GM12878 (cell line): ENCODE data around the gene MAGIX. TPM values are rescaled to one million over a fixed set of nuclear protein-coding genes. Genes with fewer than 3 reads are reported as not detected.

Experiments
- BCLAF1 ChIP-seq: fragments of 450-650 bp; IDR thresholded peaks from 2 replicates; pipeline ENCODE4 v1.6.1; 2017; ENCODE audit warnings: antibody characterized with exemption, mild to moderate bottlenecking, moderate library complexity
- BRCA1 ChIP-seq: IDR thresholded peaks from 2 replicates; pipeline ENCODE4 v1.6.1; 2011; ENCODE audit warnings: low read depth, low read length, improper control_type of control experiment
- CBX5 ChIP-seq: sonication (generic); IDR thresholded peaks from 2 replicates; pipeline ENCODE4 v1.6.1; 2016; ENCODE audit warnings: low read depth, moderate library complexity, mild to moderate bottlenecking, inconsistent platforms
- CHD4 ChIP-seq: fragments of 200-600 bp; sonication (generic); IDR thresholded peaks from 2 replicates; pipeline ENCODE4 v1.6.1; 2016; ENCODE audit warnings: mild to moderate bottlenecking
- CREB1 ChIP-seq: IDR thresholded peaks from 2 replicates; pipeline ENCODE4 v1.6.1; 2012; ENCODE audit warnings: low read depth, mild to moderate bottlenecking, inconsistent platforms
- CREM ChIP-seq: IDR thresholded peaks from 2 replicates; pipeline ENCODE4 v1.6.1; 2014; ENCODE audit warnings: antibody characterized with exemption, low read depth
- CTCF ChIP-seq, 3 experiments: IDR thresholded peaks in 2 of 3; conservative IDR thresholded peaks in 1 of 3; 2 replicates each; pipeline ENCODE4 v1.5.1; 2011; ENCODE audit warnings: low read depth in 3 of 3, low read length in 3 of 3, mild to moderate bottlenecking in 3 of 3, control low read depth in 2 of 3, moderate library complexity in 2 of 3, inconsistent platforms in 1 of 3, mixed read lengths in 1 of 3; ENCODE audit not compliant: control insufficient read depth in 2 of 3, insufficient read depth in 1 of 3; ENCODE audit errors: extremely low read depth in 1 of 3
- ESRRA ChIP-seq: IDR thresholded peaks from 2 replicates; pipeline ENCODE4 v1.6.1; 2012; ENCODE audit warnings: mild to moderate bottlenecking, low read length, improper control_type of control experiment
- FOS ChIP-seq: IDR thresholded peaks from 3 replicates; pipeline ENCODE4 v1.6.1; 2011; ENCODE audit warnings: borderline replicate concordance; ENCODE audit not compliant: insufficient read length; ENCODE audit errors: extremely low read depth
- HDAC2 ChIP-seq: fragments of 200-600 bp; sonication (generic); IDR thresholded peaks from 2 replicates; pipeline ENCODE4 v1.6.1; 2017
- JUND ChIP-seq: IDR thresholded peaks from 2 replicates; pipeline ENCODE4 v1.6.1; 2012; ENCODE audit warnings: low read depth, mild to moderate bottlenecking, low read length, improper control_type of control experiment, moderate library complexity
- MXI1 ChIP-seq: fragments of 150-350 bp; IDR thresholded peaks from 2 replicates; pipeline ENCODE4 v1.6.1; 2011; ENCODE audit warnings: low read depth, mild to moderate bottlenecking, inconsistent platforms, low read length, improper control_type of control experiment
- NBN ChIP-seq: fragments of 450-650 bp; IDR thresholded peaks from 2 replicates; pipeline ENCODE4 v1.6.1; 2016
- NFXL1 ChIP-seq: fragments of 450-650 bp; IDR thresholded peaks from 2 replicates; pipeline ENCODE4 v1.6.1; 2017; ENCODE audit warnings: antibody characterized with exemption, mild to moderate bottlenecking, borderline replicate concordance
- NKRF ChIP-seq: fragments of 450-650 bp; conservative IDR thresholded peaks from 2 replicates; pipeline ENCODE4 v1.6.1; 2017; ENCODE audit warnings: mild to moderate bottlenecking, moderate library complexity
- PAX5 ChIP-seq: IDR thresholded peaks from 2 replicates; pipeline ENCODE4 v1.6.1; 2011; ENCODE audit warnings: low read depth, low read length, borderline replicate concordance
- PKNOX1 ChIP-seq: fragments of 450-650 bp; IDR thresholded peaks from 2 replicates; pipeline ENCODE4 v1.6.1; 2016; ENCODE audit warnings: mild to moderate bottlenecking
- RB1 ChIP-seq: fragments of 450-650 bp; formaldehyde crosslinking; IDR thresholded peaks from 2 replicates; pipeline ENCODE4 v1.6.1; 2017; ENCODE audit warnings: mild to moderate bottlenecking, borderline replicate concordance
- SMAD1 ChIP-seq: fragments of 450-650 bp; IDR thresholded peaks from 2 replicates; pipeline ENCODE4 v1.6.1; 2018; ENCODE audit warnings: mild to moderate bottlenecking, low read depth; ENCODE audit not compliant: partially characterized antibody
- SP1 ChIP-seq: IDR thresholded peaks from one replicate; pipeline ENCODE4 v1.6.1; 2011; ENCODE audit warnings: low read depth, low read length
- STAT1 ChIP-seq: fragments of 450-650 bp; conservative IDR thresholded peaks from 2 replicates; pipeline ENCODE4 v1.6.1; 2014; ENCODE audit warnings: antibody characterized with exemption, mild to moderate bottlenecking
- TCF3 ChIP-seq: IDR thresholded peaks from 2 replicates; pipeline ENCODE4 v1.6.1; 2012; ENCODE audit warnings: low read depth, mild to moderate bottlenecking, low read length, borderline replicate concordance; ENCODE audit not compliant: insufficient read depth
- ZNF274 ChIP-seq: IDR thresholded peaks from one replicate; pipeline ENCODE4 v1.8.0; 2011; ENCODE audit not compliant: insufficient read length, insufficient read depth
- ZSCAN29 ChIP-seq: fragments of 450-650 bp; IDR thresholded peaks from 2 replicates; pipeline ENCODE4 v1.6.1; 2017; ENCODE audit warnings: mild to moderate bottlenecking, moderate library complexity
- polyA plus RNA-seq, 11 experiments: library from polyadenylated mRNA; depleted of rRNA in 4 of 11; unstranded in 6 of 11; stranded (reverse) in 5 of 11; fragments of >200 nt; fragmentation: Nextera tagmentation in 4 of 11; fragmentation: Illumina TruSeq in 1 of 11; extraction: Ambion mirVana in 4 of 11; extraction: Trizol in 1 of 11; gene quantifications; 1 replicate in 1 of 11; 2 replicates in 10 of 11; pipeline versions ENCODE4 v1.2.1 to v1.2.3, GENCODE V29; 2011 to 2016; ENCODE audit warnings: inconsistent platforms in 2 of 11, missing spikeins in 2 of 11, low read depth in 1 of 11
- total RNA-seq, 4 experiments: library from RNA; depleted of rRNA in 3 of 4; stranded (reverse); fragments of >200 nt in 3 of 4; fragmentation: Illumina TruSeq in 1 of 4; extraction: Trizol in 1 of 4; gene quantifications; 2 replicates each; pipeline versions ENCODE4 v1.2.1 to v1.2.3, GENCODE V29; 2013 to 2021

MAGIX gene
- total and polyA plus RNA-seq, 10 of the 15 experiments (the other 5 are each of a cell fraction or from before 2014, with no cell fraction given) = 0.03 to 2.5 (median 0.82) TPM

GRCh38 chrX:49199906-49200771 lies 37.6 kb downstream of the MAGIX start, which contains the start of gene SYP (continued):
- TF ChIP-seq NKRF (peak; percentile 73), CREM (peak; percentile 44; the same call in 1 of the 2 replicates), MXI1 (0 out of 2 replicates have a peak, but pooled peaks have one; percentile 54), HDAC2 (no peak), PKNOX1 (no peak), ESRRA (no peak), NBN (no peak), SP1 (peak; percentile 52), BCLAF1 (no peak), SMAD1 (no peak), BRCA1 (no peak), ZNF274 (no peak), CBX5 (no peak), FOS (no peak), JUND (peak; percentile 90), TCF3 (no peak), CTCF (IDR thresholded peaks at IDR 0.05 in 2 of 3, conservative IDR thresholded peaks at IDR 0.05 in 1 of 3; ENCODE audit: control insufficient read depth in 2 of 3, extremely low read depth in 1 of 3, insufficient read depth in 1 of 3, low read depth in 3 of 3, low read length in 3 of 3) (no peak), ZSCAN29 (no peak), RB1 (peak; percentile 43; the same call in 1 of the 2 replicates), CHD4 (no peak), PAX5 (no peak), STAT1 (no peak), CREB1 (no peak; the same call in 1 of the 2 replicates), NFXL1 (no peak)
